ENCODE results near the gene KIAA0753. TPM values are rescaled to one million over a fixed set of nuclear protein-coding genes. Genes with fewer than 3 reads are reported as not detected.

KIAA0753 gene
- total and polyA plus RNA-seq, 2 of the 8 experiments (the other 6 are each of a cell fraction or from before 2014, with no cell fraction given): 5.0 to 27.1 TPM

DNA sequence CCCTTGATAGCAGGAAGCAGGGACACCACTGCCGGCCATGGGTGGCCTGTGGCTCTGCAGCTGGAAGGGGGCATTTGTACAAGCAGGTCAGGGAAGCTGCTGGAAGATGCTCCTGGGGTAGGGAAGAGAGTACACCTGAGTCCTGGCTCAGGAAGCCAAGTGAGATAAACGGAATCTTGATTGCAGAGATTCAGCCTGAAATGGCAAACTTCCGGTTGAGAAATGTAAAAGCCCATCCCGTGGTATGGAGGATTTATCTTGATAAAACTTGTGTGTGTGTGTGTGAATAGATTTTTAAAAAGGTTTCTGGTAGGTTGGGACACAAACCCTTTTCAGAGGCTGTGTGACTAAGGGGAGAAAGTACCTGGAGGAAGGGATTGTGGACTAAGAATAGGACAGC is 40.7 kb upstream of the KIAA0753 start (continued):
- TF ChIP-seq JUND (IDR thresholded peaks at IDR 0.05; ENCODE audit: low read length) (no peak), SAP30 (IDR thresholded peaks at IDR 0.05; ENCODE audit: insufficient read depth, insufficient replicate concordance, low read length) (no peak), ASH2L (IDR thresholded peaks at IDR 0.05; ENCODE audit: low read length) (no peak), TAF7 (optimal IDR thresholded peaks at IDR 0.05; ENCODE audit: borderline replicate concordance, low read depth, low read length) (no peak), SUZ12 (IDR thresholded peaks at IDR 0.05; ENCODE audit: low read length) (no peak), BACH1 (IDR thresholded peaks at IDR 0.05; ENCODE audit: low read length) (no peak), POLR2A (IDR thresholded peaks at IDR 0.05; ENCODE audit: control extremely low read depth in 1 of 2, low read depth in 2 of 2, low read length in 2 of 2) (no peak), RBBP5 (IDR thresholded peaks at IDR 0.05; ENCODE audit: borderline replicate concordance, low read depth, low read length) (no peak)
- TF ChIP-seq, protein P1, sequence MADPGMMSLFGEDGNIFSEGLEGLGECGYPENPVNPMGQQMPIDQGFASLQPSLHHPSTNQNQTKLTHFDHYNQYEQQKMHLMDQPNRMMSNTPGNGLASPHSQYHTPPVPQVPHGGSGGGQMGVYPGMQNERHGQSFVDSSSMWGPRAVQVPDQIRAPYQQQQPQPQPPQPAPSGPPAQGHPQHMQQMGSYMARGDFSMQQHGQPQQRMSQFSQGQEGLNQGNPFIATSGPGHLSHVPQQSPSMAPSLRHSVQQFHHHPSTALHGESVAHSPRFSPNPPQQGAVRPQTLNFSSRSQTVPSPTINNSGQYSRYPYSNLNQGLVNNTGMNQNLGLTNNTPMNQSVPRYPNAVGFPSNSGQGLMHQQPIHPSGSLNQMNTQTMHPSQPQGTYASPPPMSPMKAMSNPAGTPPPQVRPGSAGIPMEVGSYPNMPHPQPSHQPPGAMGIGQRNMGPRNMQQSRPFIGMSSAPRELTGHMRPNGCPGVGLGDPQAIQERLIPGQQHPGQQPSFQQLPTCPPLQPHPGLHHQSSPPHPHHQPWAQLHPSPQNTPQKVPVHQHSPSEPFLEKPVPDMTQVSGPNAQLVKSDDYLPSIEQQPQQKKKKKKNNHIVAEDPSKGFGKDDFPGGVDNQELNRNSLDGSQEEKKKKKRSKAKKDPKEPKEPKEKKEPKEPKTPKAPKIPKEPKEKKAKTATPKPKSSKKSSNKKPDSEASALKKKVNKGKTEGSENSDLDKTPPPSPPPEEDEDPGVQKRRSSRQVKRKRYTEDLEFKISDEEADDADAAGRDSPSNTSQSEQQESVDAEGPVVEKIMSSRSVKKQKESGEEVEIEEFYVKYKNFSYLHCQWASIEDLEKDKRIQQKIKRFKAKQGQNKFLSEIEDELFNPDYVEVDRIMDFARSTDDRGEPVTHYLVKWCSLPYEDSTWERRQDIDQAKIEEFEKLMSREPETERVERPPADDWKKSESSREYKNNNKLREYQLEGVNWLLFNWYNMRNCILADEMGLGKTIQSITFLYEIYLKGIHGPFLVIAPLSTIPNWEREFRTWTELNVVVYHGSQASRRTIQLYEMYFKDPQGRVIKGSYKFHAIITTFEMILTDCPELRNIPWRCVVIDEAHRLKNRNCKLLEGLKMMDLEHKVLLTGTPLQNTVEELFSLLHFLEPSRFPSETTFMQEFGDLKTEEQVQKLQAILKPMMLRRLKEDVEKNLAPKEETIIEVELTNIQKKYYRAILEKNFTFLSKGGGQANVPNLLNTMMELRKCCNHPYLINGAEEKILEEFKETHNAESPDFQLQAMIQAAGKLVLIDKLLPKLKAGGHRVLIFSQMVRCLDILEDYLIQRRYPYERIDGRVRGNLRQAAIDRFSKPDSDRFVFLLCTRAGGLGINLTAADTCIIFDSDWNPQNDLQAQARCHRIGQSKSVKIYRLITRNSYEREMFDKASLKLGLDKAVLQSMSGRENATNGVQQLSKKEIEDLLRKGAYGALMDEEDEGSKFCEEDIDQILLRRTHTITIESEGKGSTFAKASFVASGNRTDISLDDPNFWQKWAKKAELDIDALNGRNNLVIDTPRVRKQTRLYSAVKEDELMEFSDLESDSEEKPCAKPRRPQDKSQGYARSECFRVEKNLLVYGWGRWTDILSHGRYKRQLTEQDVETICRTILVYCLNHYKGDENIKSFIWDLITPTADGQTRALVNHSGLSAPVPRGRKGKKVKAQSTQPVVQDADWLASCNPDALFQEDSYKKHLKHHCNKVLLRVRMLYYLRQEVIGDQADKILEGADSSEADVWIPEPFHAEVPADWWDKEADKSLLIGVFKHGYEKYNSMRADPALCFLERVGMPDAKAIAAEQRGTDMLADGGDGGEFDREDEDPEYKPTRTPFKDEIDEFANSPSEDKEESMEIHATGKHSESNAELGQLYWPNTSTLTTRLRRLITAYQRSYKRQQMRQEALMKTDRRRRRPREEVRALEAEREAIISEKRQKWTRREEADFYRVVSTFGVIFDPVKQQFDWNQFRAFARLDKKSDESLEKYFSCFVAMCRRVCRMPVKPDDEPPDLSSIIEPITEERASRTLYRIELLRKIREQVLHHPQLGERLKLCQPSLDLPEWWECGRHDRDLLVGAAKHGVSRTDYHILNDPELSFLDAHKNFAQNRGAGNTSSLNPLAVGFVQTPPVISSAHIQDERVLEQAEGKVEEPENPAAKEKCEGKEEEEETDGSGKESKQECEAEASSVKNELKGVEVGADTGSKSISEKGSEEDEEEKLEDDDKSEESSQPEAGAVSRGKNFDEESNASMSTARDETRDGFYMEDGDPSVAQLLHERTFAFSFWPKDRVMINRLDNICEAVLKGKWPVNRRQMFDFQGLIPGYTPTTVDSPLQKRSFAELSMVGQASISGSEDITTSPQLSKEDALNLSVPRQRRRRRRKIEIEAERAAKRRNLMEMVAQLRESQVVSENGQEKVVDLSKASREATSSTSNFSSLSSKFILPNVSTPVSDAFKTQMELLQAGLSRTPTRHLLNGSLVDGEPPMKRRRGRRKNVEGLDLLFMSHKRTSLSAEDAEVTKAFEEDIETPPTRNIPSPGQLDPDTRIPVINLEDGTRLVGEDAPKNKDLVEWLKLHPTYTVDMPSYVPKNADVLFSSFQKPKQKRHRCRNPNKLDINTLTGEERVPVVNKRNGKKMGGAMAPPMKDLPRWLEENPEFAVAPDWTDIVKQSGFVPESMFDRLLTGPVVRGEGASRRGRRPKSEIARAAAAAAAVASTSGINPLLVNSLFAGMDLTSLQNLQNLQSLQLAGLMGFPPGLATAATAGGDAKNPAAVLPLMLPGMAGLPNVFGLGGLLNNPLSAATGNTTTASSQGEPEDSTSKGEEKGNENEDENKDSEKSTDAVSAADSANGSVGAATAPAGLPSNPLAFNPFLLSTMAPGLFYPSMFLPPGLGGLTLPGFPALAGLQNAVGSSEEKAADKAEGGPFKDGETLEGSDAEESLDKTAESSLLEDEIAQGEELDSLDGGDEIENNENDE (IDR thresholded peaks at IDR 0.05; ENCODE audit: insufficient replicate concordance, low read length): no peak
